T-helper 22 cell (primary cell): Measurements from ENCODE around the gene GOLGA8B.
"Not testable (repeated sequence)": the region's sequence is repeated elsewhere in the genome, so short reads cannot be mapped to it uniquely, and the experiment has no call there.

Experiments used
- DNase-seq: peaks from one replicate; pipeline ENCODE4 v3.0.0-alpha.2; 2020; ENCODE audit warnings: low read depth

Gene GOLGA8B

DNA sequence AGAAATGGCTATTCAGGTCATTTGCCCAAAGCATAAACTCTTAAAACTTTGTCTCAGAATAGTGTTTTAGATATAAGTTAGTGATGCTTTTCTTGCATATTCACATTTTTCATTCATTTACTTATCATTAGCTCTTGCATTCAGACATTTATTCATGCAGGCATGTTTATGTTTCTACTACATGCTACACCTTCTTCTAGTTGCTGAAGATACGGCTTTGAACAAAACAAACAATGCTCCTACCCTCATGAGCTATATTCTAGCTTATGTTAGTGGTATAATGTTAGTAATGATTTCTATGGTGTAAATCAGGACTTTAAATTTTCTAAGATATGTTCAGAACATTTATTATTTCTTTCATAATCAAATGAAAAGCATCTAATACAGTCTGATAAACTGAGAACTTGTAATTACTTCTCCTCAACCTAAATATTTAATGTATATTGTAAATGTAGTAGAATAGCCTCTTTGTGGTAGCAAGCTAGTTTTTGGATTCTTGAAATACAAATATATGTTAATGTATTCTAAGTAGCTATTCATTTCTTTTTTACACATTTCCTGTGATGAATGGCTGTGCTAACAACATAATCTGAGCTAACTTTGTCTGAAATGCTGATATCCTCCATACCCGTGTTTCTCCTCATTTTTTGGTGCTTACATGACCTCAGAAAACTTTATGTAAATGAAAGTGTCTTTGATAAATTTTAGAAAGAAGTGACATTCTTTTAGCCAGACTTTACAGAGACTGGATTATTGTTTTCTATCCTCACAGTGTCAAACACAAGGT, 15.5 kb upstream of the GOLGA8B start:
- DNase-seq, result no peak

- DNase-seq, result no peak
Measured at GRCh38 chr15:34597316-34597715, 13.9 kb upstream of the GOLGA8B start.

DNA sequence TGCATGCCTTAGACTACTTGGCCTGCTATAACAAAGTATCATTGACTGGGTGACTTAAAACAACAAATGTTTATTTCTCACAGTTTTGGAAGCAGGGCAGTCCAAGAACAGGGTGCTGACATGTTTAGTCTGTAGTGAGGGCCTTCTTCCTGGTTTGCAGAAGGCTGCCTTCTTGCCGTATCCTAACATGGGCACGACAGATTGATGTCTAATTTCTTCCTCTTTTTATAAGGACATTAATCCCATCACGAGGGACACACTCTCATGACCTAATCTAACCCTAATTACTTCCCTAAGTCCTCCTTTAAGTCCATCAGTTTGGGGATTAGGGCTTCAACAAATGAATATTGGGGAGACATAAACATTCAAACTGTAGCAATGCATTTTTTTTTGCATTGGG, 10.9 kb upstream of the GOLGA8B start:
- no peak for DNase-seq

GRCh38 chr15:34591306-34591705, 7.9 kb upstream of the GOLGA8B start:
- no peak for DNase-seq

- DNase-seq, result no peak
Measured at GRCh38 chr15:34588046-34588674, 4.7 kb upstream of the GOLGA8B start.

GRCh38 chr15:34585966-34586365, 2.5 kb upstream of the GOLGA8B start:
- not testable (repeated sequence) for DNase-seq

DNA sequence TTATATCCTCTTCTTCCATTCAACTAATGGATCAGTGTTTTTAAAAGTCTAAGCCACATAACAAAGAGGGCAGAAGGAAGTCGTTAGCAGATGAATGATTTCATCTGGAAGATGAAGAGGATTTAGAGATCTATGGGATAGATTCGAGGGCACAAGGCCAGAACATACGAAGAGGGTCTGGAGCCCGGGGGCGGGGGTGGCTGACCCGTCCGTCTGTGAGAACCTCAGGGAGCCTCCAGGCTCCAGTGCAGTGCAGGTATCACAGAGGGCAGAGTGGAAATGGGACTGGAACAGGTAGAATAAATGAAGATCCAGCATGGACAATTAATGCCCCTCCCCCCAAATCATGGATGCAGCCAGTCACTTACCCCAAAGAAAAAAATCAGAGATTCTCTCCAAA, 1.5 kb upstream of the GOLGA8B start:
- DNase-seq, result no peak

DNA sequence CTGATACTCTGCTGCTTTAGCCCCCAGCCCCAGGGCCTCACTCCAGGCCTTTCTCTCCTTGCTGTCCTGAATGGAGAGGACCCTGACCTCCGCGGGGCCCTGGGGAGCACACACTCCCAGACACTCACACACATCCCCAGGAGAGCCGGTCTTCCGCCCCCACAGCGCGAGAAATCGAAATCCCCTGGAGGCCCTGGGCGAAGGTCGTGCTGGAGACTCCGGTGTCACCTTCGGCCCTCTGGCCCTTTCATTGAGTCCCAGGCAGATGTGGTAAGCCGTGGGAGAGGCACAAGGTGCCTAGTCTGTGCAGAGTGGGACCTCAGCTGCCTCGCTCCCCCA, 848 bp upstream of the GOLGA8B start:
- no peak for DNase-seq

- DNase-seq, result no peak
Measured at GRCh38 chr15:34582461-34583371, 735 bp downstream of the GOLGA8B start.

- DNase-seq, result not testable (repeated sequence)
Measured at GRCh38 chr15:34581687-34582460, 1.6 kb downstream of the GOLGA8B start.

DNA sequence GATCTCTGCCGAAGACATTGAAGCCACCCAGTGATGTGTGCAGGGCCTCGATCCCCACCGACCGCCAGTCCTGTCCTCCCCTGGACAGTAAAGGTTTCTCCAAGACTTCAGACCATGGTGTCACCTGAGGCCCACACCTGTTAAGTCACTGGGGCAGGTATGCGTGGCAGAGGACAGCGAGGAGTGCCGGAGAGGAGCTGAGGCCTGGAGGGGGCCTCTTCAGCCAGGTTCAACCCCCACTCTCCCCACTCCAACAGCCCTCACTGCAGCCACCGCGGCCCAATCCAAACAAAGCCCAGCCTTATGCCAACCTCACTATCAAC, 2.4 kb downstream of the GOLGA8B start:
- no peak for DNase-seq

DNA sequence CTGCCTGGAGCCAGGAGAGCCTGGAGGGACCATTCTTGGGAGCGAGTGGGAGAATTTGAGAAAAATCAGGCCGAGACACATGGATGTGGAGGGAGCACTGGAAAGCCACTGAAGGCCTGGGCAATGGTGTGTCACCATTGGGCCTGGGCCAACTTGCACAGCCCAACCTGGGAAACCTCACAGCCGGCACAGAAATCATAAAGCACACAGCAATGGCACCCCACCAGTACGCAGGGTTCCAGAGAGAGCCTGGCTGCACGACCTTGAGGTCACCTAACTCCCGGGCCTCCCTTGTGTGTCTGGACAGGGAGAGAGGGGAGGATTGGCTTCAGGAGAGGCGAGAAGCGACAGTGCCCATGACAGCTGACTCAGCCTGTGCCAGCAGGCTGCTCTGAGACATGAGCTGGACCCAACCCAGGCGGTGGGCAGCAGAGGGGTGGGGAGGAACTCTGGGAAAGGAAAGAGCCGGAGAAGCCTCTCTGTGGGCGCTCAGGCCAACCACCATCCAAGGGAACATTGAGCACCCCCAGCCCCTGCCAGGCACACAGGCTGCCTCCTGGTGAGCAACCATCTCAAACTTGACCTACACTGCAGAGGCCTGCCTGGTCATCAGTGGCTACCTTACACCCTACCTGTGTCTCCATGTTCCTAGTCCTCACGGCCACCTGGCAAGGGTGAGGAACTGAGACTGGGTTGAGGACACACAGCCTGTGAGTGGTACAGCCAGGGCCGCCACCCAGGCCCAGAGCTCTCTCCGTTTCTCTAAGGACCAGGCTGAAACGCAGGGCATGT, 3.0 kb downstream of the GOLGA8B start:
- DNase-seq, result not testable (repeated sequence)

DNA sequence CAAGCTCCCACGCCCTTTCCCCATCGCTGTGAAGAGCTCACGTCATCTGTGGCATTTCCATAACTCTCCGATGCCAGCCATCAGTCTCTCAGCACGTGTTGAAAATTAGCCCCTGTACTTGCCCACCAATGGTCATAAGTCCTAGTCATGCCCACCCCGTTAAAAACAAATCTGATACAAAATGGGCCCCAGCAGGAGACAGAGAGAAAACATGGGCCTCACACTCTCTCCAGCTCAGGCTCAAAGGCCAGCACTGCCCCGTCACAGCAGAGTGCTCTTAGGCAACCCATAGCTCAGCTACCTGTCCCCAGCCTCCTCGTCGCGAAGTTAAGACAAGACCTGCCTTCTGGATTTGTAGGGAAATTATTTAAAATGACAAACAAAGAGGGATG, 5.2 kb downstream of the GOLGA8B start:
- DNase-seq, result no peak

- DNase-seq, result not testable (repeated sequence)
Measured at GRCh38 chr15:34577658-34578282, 5.7 kb downstream of the GOLGA8B start.

DNA sequence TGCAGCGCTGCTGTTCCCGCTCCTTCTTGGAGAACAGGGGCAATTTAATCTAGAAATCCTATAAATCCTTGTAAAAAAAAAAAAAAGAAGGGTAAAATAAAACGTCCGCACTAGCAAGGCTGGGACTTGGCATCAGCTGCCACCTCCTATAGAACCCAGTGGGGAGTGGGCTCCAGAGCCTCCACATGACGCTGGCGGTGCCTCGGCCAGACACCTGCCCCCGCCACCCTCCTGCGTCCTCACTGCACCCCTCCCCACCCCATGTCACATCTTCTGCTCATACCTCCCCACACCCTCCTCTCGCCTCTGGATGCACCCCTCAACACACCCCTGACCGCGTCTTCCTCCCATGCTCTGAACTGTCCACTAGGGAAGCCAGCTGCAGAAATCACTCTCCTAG, 8.4 kb downstream of the GOLGA8B start:
- DNase-seq, result not testable (repeated sequence)

DNA sequence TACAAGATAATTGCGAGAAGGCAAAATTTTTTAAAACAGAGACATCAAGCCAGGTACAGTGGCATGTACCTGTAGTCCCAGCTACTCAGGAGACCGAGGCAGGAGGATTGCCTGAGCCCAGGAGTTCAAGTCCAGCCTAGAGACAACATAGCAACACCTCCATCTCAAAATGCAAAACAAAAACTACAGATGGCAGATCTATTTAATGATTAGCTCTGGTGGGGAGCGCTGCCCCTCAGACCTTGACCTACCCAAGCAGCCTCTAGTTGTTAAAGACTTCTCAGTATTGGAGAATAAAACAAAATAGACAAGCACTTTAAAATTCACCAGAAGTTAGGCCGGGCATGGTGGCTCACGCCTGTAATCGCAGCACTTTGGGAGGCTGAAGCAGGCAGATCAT, 10.5 kb downstream of the GOLGA8B start:
- not testable (repeated sequence) for DNase-seq

DNA sequence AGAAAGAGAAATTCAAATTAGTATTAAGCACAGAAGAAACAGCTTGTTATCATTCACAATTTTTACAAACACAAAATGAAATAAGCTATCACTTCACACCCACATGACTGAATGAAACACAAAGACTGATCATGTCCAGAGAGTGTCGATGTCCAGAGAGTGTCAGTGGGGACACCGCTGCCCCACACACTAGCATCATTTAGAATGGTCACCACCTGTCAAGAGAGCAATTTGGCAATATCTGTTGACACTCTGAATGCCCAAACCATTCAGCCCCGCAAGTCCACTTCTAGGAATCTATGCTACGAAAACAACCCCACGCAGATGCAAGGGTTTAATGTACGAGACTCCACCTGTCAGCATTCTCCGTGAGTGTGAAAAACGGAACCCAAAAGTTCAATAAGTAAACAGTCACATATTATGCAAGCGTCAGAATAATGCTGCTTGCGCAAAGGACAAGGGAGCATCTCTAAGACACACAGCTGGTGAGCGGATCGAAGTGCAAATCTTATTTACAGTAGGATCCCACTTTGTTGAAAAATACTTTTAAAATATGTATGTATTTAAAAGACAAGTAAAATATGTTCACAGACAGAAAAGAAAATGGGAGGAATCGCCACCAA, 11.3 kb downstream of the GOLGA8B start:
- DNase-seq, result not testable (repeated sequence)

- DNase-seq, result not testable (repeated sequence)
Measured at GRCh38 chr15:34569670-34570396, 13.6 kb downstream of the GOLGA8B start.

- not testable (repeated sequence) for DNase-seq
Measured at GRCh38 chr15:34567174-34567573, 16.3 kb downstream of the GOLGA8B start.

GRCh38 chr15:34564711-34565110, 18.7 kb downstream of the GOLGA8B start:
- DNase-seq, result not testable (repeated sequence)
